COLO668 (cell line): Measurements from ENCODE around the gene BTC.
"Not testable (repeated sequence)": the region's sequence is repeated elsewhere in the genome, so short reads cannot be mapped to it uniquely, and the experiment has no call there.

Source experiments
- DNase-seq: peaks from one replicate; lab custom pipeline; 2025; ENCODE audit not compliant: unreplicated experiment; lab: John Stamatoyannopoulos, UW

Gene BTC

GRCh38 chr4:74794382-74795010, at the start of gene BTC:
TSS of gene BTC (minus strand) at chr4:74794523. CDS start at chr4:74794325, 198 bp downstream.
- DNase-seq = peak; percentile 79

GRCh38 chr4:74840936-74841509, 46.7 kb upstream of the BTC start:
- no peak for DNase-seq

- DNase-seq = no peak
Measured at GRCh38 chr4:74838746-74839370, 44.5 kb upstream of the BTC start.

- DNase-seq = no peak
Measured at GRCh38 chr4:74830928-74831327, 36.6 kb upstream of the BTC start.

GRCh38 chr4:74823194-74823593, 28.9 kb upstream of the BTC start:
- no peak for DNase-seq

- DNase-seq = no peak
Measured at GRCh38 chr4:74822603-74823002, 28.3 kb upstream of the BTC start.

- no peak for DNase-seq
Measured at GRCh38 chr4:74821541-74821940, 27.2 kb upstream of the BTC start.

- no peak for DNase-seq
Measured at GRCh38 chr4:74814052-74814451, 19.7 kb upstream of the BTC start.

- DNase-seq = not testable (repeated sequence)
Measured at GRCh38 chr4:74812056-74812455, 17.7 kb upstream of the BTC start.

GRCh38 chr4:74805601-74806000, 11.3 kb upstream of the BTC start:
- DNase-seq = no peak

GRCh38 chr4:74800310-74800709, 6.0 kb upstream of the BTC start:
- no peak for DNase-seq

GRCh38 chr4:74796631-74797030, 2.3 kb upstream of the BTC start:
- no peak for DNase-seq

- peak; percentile 87 for DNase-seq
Measured at GRCh38 chr4:74793757-74794381, 454 bp downstream of the BTC start.

GRCh38 chr4:74790652-74791051, 3.7 kb downstream of the BTC start:
- DNase-seq = no peak

- DNase-seq = no peak
Measured at GRCh38 chr4:74789518-74789917, 4.8 kb downstream of the BTC start.

GRCh38 chr4:74777531-74777930, 16.8 kb downstream of the BTC start:
- no peak for DNase-seq

GRCh38 chr4:74772783-74773182, 21.5 kb downstream of the BTC start:
- no peak for DNase-seq

GRCh38 chr4:74772106-74772505, 22.2 kb downstream of the BTC start:
- DNase-seq = no peak

GRCh38 chr4:74770226-74770910, 24.0 kb downstream of the BTC start:
- DNase-seq = no peak

GRCh38 chr4:74768857-74769525, 25.3 kb downstream of the BTC start:
- no peak for DNase-seq

GRCh38 chr4:74764119-74764518, 30.2 kb downstream of the BTC start:
- no peak for DNase-seq
